ENCODE measurements around the gene FAM193B.
"Not testable (repeated sequence)": the region's sequence is repeated elsewhere in the genome, so short reads cannot be mapped to it uniquely, and the experiment has no call there.

Gene FAM193B

GRCh38 chr5:177487144-177487543 is 67.2 kb downstream of the FAM193B start:
- ATAC-seq, result no peak
- TF ChIP-seq TSHZ2 (CRISPR knock-in tag; IDR thresholded peaks at IDR 0.05), result no peak
- no peak for TF ChIP-seq CREB5 (CRISPR knock-in tag; IDR thresholded peaks at IDR 0.05; ENCODE audit: low read depth)
- TF ChIP-seq ARNTL (CRISPR knock-in tag; IDR thresholded peaks at IDR 0.05; ENCODE audit: borderline replicate concordance, low read depth), result no peak
- no peak for TF ChIP-seq BACH2 (CRISPR knock-in tag; IDR thresholded peaks at IDR 0.05; ENCODE audit: borderline replicate concordance)
- no peak for TF ChIP-seq TCF4 (CRISPR knock-in tag; IDR thresholded peaks at IDR 0.05; ENCODE audit: borderline replicate concordance)
- no peak for TF ChIP-seq ZNF8 (CRISPR knock-in tag; IDR thresholded peaks at IDR 0.05)
- no peak for TF ChIP-seq ZFP30 (CRISPR knock-in tag; IDR thresholded peaks at IDR 0.05)
- no peak for TF ChIP-seq ISL1 (CRISPR knock-in tag; IDR thresholded peaks at IDR 0.05)
- no peak for TF ChIP-seq CSRNP3 (CRISPR knock-in tag; IDR thresholded peaks at IDR 0.05)
- no peak for TF ChIP-seq PATZ1 (CRISPR knock-in tag; IDR thresholded peaks at IDR 0.05; ENCODE audit: borderline replicate concordance)
- no peak for TF ChIP-seq ZFP3 (CRISPR knock-in tag; IDR thresholded peaks at IDR 0.05)
- no peak for TF ChIP-seq ESRRG (CRISPR knock-in tag; IDR thresholded peaks at IDR 0.05)
- TF ChIP-seq PPARA (CRISPR knock-in tag; IDR thresholded peaks at IDR 0.05; ENCODE audit: borderline replicate concordance), result no peak
- TF ChIP-seq CSDC2 (CRISPR knock-in tag; IDR thresholded peaks at IDR 0.05), result no peak
- no peak for TF ChIP-seq POU6F1 (CRISPR knock-in tag; IDR thresholded peaks at IDR 0.05; ENCODE audit: borderline replicate concordance, low read depth)
- no peak for TF ChIP-seq OSR1 (CRISPR knock-in tag; IDR thresholded peaks at IDR 0.05)
- TF ChIP-seq ZNF565 (CRISPR knock-in tag; conservative IDR thresholded peaks at IDR 0.05; ENCODE audit: low read depth), result no peak
- no peak for TF ChIP-seq TOX (CRISPR knock-in tag; IDR thresholded peaks at IDR 0.05; ENCODE audit: borderline replicate concordance)
- TF ChIP-seq ZNF70 (CRISPR knock-in tag; IDR thresholded peaks at IDR 0.05), result no peak

GRCh38 chr5:177486256-177486655 is 68.1 kb downstream of the FAM193B start:
- no peak for TF ChIP-seq BACH2 (CRISPR knock-in tag; IDR thresholded peaks at IDR 0.05; ENCODE audit: borderline replicate concordance)
- no peak for ATAC-seq

GRCh38 chr5:177485753-177486152 is 68.6 kb downstream of the FAM193B start:
- not testable (repeated sequence) for ATAC-seq

- TF ChIP-seq BACH2 (CRISPR knock-in tag; IDR thresholded peaks at IDR 0.05; ENCODE audit: borderline replicate concordance), result no peak
- TF ChIP-seq RARB (CRISPR knock-in tag; IDR thresholded peaks at IDR 0.05), result no peak
- no peak for TF ChIP-seq ISL1 (CRISPR knock-in tag; IDR thresholded peaks at IDR 0.05)
- TF ChIP-seq TOX (CRISPR knock-in tag; IDR thresholded peaks at IDR 0.05; ENCODE audit: borderline replicate concordance), result no peak
- no peak for TF ChIP-seq ZNF70 (CRISPR knock-in tag; IDR thresholded peaks at IDR 0.05)
- TF ChIP-seq PPARA (CRISPR knock-in tag; IDR thresholded peaks at IDR 0.05; ENCODE audit: borderline replicate concordance), result no peak
- no peak for TF ChIP-seq ZNF565 (CRISPR knock-in tag; conservative IDR thresholded peaks at IDR 0.05; ENCODE audit: low read depth)
- TF ChIP-seq ARNTL (CRISPR knock-in tag; IDR thresholded peaks at IDR 0.05; ENCODE audit: borderline replicate concordance, low read depth), result no peak
- peak; percentile 1; the same call in 2 of the 3 replicates for ATAC-seq
These were observed 69.3 kb downstream of the FAM193B start for GRCh38 chr5:177484902-177485549.
